ENCODE measurements around the gene STXBP2. TPM values are rescaled to one million over a fixed set of nuclear protein-coding genes. Genes with fewer than 3 reads are reported as not detected.

Gene STXBP2
- total RNA-seq, 2 donors from 2014 or later: 13.5 to 18.2 TPM

DNA sequence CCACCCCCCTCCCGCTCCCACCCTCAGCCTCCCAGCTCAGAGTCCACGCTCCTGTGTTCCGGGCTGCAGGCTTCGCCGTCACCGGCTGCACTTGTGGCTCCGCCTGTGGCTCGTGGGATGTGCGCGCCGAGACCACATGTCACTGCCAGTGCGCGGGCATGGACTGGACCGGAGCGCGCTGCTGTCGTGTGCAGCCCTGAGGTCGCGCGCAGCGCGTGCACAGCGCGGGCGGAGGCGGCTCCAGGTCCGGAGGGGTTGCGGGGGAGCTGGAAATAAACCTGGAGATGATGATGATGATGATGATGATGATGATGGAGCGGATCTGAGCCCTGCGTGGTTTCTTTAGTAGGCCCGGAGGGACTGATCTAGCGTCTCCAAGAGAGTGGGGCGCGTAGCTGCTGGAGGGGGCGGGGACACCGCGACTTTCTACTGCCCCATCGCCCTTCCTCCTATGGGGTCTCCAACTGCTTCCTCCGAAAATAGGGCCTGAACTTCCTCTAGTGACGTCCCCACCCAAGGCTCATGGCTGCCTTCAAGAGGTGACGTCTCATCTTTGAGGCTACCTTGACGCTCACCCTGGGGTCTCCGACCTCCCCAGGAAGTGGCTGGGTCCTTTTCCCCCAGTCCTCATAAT is 33.4 kb downstream of the STXBP2 start:
- ATAC-seq: no peak
- DNase-seq: no peak
- intact Hi-C loops (cut with DNase I): loop anchor here in 1 of 2 donors (10.0 kb wide), 1 partner anchor 315 kb away; no protein-coding TSS in a partner anchor

DNA sequence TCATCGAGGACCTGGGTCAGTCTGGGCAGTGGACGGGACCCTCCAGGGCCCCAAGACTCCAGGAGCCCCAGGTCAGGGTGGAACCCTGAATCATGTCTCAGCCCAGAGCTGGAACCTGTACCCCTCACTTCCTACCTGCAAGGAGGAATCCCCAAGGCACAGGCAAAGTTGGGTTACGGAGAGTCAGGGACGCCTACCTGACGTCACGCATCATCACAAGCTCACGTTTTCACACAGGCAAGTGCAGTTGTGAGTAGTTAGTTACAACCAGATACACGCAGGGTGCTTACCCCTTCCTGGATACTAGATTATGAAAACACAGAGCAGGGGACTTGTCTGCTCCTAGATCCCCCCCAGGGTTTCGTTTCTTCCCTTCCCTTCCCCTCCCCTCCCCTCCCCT is 33.9 kb downstream of the STXBP2 start:
- DNase-seq (no peak), ATAC-seq (no peak)
- intact Hi-C loops (cut with DNase I): loop anchor here in 1 of 2 donors (10.0 kb wide), 1 partner anchor 316 kb away; no protein-coding TSS in a partner anchor

DNA sequence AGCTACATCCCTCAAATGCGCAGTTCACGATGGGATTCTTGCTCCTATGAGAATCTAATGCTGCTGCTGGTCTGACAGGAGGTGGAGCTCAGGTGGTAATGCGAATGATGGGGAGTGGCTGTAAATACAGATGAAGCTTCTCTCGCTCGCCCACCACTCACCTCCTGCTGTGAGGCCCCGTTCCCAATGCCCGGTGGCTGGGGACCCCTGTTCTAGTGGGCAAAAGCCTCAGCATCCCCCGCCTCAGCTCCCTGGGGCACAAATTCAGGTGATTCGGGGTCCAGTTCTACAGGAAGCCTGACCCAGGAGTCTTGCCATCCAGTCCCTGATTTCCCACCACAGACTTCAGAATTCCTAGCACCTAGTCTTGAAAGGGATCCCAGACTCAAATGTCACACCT is 35.6 kb downstream of the STXBP2 start:
- intact Hi-C loops (cut with DNase I): loop anchor here in 1 of 2 donors (10.0 kb wide), 1 partner anchor 318 kb away; no protein-coding TSS in a partner anchor
- ATAC-seq: no peak

DNA sequence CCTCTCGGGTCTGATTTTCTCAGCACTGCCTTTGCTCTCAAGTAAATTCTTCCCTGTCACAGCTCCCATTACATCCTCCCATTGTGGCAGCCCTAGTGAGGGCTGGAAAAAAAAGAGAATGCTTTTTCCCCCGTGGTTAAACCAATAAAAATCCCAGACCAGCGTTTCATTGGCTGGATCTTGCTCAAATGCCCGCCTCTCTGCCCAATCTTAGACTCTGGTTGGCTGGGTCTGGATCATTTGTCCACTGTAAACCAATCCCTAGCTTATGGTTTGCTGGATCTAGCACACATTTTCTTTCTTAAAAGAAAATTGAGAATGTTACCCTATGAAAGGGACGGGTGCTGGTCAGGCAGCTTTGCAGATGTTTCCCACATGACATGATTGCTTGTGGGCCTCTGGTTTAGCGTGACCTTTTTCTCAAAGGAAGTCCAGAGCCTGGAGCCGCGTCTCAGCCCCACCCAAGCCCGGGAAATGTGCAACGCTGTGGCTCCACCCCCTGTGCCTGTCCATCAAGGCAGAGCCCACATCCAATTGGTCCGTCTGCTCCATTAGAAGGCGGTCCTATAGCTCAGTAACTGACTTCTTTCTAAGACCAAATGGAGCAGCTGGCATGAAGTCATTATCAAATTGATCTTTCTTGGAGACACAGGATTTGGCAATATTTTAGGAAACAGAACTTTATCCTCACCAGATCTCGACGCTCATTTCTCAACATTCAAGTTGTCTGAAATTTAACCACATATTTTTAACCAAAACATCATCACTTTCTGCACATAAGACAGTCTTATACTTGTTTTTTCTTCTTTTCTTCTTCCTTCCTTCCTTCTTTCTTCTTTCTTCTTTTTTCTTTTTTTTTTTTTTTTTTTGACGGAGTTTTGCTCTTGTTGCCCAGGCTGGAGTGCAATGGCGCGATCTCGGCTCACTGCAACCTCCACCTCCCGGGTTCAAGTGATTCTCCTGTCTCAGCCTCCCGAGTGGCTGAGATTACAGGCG is 37.4 kb downstream of the STXBP2 start:
- DNase-seq (peak; percentile 67), ATAC-seq (peak; percentile 82 to 86)
- intact Hi-C loops (cut with DNase I): loop anchor here in 1 of 2 donors (10.0 kb wide), 1 partner anchor 320 kb away; no protein-coding TSS in a partner anchor

More for the DNA sequence above, 35.6 kb downstream of the STXBP2 start:
- DNase-seq: no peak

DNA sequence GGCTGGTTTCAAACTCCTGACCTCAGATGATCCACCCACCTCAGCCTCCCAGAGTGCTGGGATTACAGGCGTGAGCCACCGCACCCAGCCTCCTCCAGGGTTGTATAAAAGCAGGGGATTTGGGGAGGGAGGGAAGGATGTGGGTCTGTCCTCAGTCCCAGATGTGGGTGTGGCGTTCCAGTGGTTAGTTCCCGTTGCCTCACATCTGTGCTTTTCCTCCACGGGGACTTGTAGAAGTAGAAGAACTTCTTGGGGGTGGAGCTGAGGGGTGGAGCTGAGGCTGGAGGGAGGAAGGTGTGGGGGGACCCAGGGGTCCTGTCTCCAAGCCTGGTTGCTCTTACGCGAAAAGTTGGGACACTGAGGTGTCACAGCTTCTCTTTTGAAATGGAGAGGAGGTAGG is 39.5 kb downstream of the STXBP2 start:
- no peak for DNase-seq
- intact Hi-C loops (cut with DNase I): loop anchor here in 1 of 2 donors (10.0 kb wide), 1 partner anchor 322 kb away; no protein-coding TSS in a partner anchor
- ATAC-seq: no peak

DNA sequence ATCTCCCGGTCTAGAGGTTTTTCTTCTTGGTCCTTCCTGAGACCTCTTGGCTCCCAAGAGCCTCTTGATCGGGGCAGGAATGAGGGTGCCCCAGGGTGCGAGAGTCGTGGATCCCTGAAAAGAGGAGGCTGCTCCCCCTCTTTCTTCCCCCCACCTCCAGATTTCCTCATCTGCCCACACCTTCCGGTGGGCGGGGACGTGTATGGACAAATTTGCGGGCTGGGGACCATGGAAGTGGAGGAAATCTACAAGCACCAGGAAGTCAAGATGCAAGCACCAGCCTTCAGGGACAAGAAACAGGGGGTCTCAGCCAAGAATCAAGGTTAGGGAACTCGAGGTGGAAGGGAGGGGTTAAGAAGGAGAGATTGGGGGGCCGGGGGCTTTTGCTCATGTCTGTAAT is 39.9 kb downstream of the STXBP2 start, which contains the start of gene MCEMP1:
Gene MCEMP1, plus strand, starts transcription at position 237 of the 400 bp plus-strand sequence. Its CDS starts 31 bp downstream, at position 268.
- intact Hi-C loops (cut with DNase I): loop anchor here in 1 of 2 donors (10.0 kb wide), 1 partner anchor 322 kb away; no protein-coding TSS in a partner anchor
- DNase-seq (no peak), ATAC-seq (no peak)

DNA sequence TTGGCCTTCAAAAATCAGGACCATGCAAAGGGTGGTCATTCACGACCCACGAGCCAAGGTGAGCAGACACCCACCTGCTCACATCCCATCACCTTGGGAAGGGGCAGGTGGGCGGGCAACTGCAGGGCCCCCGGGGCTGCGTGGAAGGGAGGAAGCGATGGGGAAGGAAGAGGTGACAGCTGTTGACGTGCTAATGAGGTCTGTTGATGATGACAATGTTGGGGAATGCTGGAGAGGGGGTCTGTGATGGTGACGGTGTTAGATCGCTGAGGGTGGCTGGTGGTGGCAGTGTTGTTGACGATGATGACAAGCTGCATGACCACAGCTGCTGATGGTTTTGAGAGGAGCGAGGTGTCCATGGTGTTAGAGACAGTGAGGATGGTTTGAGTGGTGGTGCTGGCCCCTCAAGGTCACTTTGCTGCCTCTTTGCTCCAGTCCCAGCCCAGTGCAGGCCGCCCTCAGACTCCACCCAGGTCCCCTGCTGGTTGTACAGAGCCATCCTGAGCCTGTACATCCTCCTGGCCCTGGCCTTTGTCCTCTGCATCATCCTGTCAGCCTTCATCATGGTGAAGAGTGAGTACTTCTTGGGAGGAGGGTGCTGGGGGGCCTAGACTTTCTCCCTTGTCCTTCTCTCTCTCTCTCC is 40.9 kb downstream of the STXBP2 start:
- DNase-seq (no peak), ATAC-seq (no peak)
- intact Hi-C loops (cut with DNase I): loop anchor here in 1 of 2 donors (10.0 kb wide), 1 partner anchor 323 kb away; no protein-coding TSS in a partner anchor

DNA sequence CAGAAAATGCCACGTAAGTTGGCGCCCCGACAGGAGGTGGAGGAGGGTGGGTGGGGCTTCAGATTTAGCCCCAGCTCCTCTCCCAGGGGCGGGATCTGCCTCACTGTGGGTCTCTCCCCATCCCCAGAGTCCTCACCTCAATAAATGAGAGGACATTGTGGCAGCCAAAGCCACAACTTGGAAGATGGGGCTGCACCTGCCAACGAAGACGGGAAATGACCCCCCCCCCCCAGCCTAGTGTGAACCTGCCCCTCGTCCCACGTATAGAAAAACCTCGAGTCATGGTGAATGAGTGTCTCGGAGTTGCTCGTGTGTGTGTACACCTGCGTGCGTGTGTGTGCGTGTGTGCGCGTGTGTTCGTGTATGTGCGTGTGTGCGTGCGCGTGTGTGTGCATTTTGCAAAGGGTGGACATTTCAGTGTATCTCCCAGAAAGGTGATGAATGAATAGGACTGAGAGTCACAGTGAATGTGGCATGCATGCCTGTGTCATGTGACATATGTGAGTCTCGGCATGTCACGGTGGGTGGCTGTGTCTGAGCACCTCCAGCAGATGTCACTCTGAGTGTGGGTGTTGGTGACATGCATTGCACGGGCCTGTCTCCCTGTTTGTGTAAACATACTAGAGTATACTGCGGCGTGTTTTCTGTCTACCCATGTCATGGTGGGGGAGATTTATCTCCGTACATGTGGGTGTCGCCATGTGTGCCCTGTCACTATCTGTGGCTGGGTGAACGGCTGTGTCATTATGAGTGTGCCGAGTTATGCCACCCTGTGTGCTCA is 42.3 kb downstream of the STXBP2 start:
- intact Hi-C loops (cut with DNase I): loop anchor here in 1 of 2 donors (10.0 kb wide), 1 partner anchor 324 kb away; no protein-coding TSS in a partner anchor
- ATAC-seq: no peak
- no peak for DNase-seq

DNA sequence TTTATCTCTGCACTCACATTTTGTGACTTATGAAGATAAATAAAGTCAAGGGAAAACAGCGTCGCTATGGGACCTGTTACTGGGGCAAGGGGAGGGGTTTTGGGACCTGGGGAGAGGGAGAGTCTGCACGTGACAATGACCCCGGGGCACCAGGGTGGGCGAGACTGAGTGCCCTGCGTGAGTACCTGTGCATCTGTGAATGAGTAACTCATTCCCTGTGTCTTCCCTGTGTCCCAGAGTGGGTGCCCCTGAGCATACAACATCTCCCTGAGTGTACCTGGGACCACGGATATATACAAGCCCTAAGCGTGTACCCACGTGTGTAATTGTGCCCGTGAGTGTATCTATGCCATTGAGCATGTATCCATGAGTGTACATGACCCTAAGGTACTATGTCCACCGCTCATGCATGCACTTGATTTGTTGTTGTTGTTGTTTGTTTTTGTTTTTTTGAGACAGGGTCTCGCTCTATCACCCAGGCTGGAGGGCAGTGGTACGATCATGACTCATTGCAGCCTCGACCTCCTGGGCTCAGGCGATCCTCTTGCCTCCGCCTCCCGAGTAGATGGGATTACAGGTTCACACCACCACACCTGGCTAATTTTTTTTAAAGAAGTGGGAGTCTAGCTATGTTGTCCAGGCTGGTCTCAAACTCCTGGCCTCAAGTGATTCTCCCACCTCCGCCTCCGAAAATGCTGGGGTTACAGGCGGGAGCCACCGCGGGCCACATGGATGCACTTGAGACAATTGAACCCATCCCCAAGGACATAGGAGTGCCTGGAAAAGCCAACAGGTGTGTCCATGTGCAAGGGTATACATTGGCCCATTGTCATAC is 43.1 kb downstream of the STXBP2 start:
- DNase-seq: no peak
- no peak for ATAC-seq
- intact Hi-C loops (cut with DNase I): loop anchor here (5.0 to 10.0 kb wide), 2 partner anchors 113 to 325 kb away; no protein-coding TSS in a partner anchor

DNA sequence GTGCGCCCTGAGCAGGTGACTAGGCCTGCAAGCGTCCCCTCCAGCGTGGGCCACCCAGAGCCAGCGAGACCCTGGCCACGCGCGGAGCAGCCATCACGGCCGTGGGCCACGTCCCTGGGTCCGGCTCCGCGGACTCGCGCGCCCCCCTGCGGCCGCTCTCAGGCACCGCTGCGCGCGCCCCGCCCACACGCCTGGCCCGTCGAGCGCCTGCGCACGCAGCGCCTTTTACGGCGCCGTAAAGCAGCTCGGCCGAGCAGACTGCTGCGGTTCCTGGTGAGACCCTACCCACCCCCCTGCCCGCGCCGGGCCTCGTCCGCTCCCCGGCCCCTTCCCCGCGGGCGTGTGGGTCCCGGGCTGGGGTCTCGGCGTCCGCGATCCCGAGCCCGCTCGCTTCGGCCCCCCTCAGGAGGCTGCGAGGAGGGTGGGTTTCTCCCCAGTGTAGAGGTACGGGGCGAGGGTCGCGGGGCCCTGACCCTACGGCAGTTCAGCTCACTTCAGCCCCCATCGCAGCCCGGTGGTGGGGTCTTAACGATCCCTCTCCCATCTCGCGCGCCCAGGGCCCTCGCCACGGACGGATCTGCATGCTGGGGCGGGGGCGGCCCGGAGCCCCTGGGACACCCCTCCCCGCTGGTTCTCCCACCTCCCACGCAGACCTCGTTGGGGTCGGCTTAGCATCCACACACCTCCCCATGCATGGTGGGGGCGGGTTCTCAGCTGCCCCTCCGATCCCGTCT is 43.9 kb downstream of the STXBP2 start, which contains the start of gene TRAPPC5:
Gene TRAPPC5, plus strand, starts transcription at position 228 of the 734 bp plus-strand sequence. CDS start 1,421 bp downstream, outside the sequence.
- intact Hi-C loops (cut with DNase I): loop anchor here (5.0 to 10.0 kb wide), 2 partner anchors 113 to 326 kb away; no protein-coding TSS in a partner anchor
- DNase-seq: peak; percentile 90
- ATAC-seq: peak; percentile 87 to 91

DNA sequence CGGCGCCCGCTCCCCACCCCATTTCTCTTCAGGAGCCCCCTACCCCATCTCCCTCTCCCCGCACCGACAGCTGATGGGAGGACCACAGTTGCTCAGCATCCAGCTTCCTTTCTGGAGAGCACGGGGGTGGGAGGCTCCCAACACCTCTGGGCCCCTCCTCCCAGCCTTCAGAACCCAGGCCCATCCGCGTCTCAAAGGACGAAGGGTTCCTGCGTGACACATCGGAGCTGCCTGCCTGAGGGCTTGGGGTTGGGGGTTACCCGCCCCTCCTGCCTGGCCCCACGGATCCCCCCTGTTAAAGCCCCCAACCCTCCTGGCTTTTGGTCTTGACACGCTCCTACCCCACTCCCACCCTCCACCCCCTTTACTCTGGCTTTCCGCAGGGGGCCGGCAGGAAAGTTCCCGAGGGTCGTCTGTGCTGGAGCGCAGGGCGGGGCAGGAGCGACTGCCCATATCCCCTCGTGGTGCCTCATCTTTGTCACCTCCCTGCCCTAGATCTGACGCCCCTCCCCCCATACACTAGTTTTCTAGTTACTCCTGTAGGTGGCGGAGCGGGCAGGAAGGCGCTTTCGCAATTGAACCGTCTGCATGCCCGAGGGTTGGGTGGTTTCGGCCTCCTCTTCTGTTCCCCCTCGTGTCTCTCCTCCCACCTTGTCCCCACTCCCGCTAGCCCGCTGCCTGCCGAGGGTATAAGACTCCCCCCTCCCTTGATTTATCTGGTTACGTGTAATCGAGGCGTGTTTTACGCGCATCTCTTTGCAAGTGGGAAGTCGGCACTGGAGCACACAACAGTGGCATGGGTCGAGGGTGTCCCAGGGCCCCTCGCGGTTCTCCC is 44.6 kb downstream of the STXBP2 start:
- DNase-seq: peak; percentile 83
- ATAC-seq: peak; percentile 73 to 77
- intact Hi-C loops (cut with DNase I): loop anchor here (5.0 to 10.0 kb wide), 2 partner anchors 114 to 327 kb away; no protein-coding TSS in a partner anchor

DNA sequence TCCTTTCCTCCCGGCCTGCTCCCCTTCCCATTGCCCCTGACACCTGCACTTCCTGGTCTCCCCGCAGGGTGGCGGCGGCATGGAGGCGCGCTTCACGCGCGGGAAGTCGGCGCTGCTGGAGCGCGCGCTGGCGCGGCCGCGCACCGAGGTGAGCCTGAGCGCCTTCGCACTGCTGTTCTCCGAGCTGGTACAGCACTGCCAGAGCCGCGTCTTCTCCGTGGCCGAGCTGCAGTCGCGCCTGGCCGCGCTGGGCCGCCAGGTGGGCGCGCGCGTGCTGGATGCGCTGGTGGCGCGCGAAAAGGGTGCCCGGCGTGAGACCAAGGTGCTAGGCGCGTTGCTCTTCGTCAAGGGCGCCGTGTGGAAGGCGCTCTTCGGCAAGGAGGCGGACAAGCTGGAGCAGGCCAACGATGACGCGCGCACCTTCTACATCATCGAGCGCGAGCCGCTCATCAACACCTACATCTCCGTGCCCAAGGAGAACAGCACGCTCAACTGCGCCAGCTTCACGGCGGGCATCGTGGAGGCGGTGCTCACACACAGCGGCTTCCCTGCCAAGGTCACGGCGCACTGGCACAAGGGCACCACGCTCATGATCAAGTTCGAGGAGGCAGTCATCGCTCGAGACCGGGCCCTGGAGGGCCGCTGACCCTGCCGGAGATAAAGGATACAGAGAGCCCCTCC is 45.4 kb downstream of the STXBP2 start:
- no peak for ATAC-seq
- intact Hi-C loops (cut with DNase I): loop anchor here (5.0 to 10.0 kb wide), 2 partner anchors 115 to 328 kb away; no protein-coding TSS in a partner anchor
- DNase-seq: no peak

DNA sequence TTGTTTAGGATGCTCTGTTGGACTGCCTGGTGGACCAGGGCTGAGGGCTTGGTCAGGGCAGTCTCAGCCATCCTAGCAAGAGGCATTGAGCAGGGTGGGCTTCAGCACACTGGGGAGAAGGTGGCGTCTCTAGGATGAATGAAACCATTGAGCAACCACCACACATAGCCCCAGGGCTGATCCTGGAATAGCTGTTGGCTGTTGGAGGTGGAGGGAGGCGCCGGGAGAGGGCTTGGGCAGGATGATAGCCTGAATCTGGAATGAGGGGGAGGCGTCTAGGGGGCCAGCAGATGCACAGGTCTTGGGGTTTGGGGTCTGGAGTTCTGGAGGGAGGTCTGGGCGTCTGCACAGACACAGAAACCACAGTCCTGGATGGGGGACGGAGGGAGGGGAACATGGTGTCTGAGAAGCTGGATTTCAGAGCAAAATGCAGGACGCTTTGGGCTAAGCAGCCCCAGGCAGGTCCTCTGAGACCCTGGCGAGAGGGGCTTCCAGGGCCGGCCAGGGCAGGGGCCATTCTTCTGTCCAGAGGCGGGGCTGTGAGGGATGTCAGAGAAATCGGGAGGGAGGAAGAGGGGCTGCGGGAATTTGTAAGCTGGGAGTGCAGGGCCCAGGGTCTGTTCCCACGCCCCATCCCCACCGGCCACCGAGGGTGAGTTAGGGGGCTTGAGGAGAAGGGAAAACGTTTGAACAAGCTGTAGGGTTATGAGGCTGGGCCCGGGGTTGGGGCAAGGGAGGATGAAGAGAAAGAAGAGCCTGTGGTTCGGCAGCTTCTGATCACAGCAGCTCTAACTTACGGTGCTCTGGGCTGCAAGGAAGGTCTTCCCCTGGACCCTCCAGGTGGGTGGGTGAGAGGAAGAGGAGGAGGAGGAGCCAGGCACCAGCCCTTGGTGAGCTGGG is 48.9 kb downstream of the STXBP2 start:
- no peak for DNase-seq
- intact Hi-C loops (cut with DNase I): loop anchor here in 1 of 2 donors (10.0 kb wide), 1 partner anchor 331 kb away; no protein-coding TSS in a partner anchor
- ATAC-seq: no peak

DNA sequence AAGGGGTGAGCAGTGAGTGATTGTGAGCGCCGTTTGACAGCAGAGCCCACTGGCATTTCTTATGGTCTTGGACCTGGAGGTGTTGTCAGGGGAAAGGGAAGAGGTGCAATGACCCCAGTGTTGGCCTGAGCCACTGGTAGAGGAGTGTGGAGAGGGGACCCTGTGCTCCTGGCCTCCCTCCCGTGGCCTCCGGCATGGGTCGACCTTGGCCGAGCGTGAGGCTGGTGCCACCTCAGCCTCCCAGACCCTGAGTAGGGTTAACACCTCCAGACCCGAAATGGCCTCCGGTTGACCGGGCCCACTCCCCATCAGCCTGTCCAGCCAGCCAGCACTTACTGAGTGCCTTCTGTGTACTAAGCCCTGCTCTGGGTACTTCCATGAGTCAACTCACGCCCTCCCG is 50.3 kb downstream of the STXBP2 start:
- DNase-seq: no peak
- ATAC-seq: no peak
- intact Hi-C loops (cut with DNase I): loop anchor here in 1 of 2 donors (10.0 kb wide), 1 partner anchor 332 kb away; no protein-coding TSS in a partner anchor

Measured in left cardiac atrium (tissue), 4 donors.